ELF-1 (cell line): ENCODE measurements around the gene BRINP3.
"Not testable (repeated sequence)": the region's sequence is repeated elsewhere in the genome, so short reads cannot be mapped to it uniquely, and the experiment has no call there.

Experiments used
- DNase-seq: peaks from one replicate; pipeline ENCODE4 v3.0.0-alpha.2; 2016; ENCODE audit warnings: low read depth, low spot score

BRINP3 gene

GRCh38 chr1:190183588-190183987 is 294.1 kb downstream of the BRINP3 start:
- no peak for DNase-seq

GRCh38 chr1:190179817-190180216 is 297.8 kb downstream of the BRINP3 start:
- no peak for DNase-seq

GRCh38 chr1:190178827-190179226 is 298.8 kb downstream of the BRINP3 start:
- DNase-seq: no peak

GRCh38 chr1:190177555-190177954 is 300.1 kb downstream of the BRINP3 start:
- DNase-seq: no peak

GRCh38 chr1:190176776-190177175 is 300.9 kb downstream of the BRINP3 start:
- no peak for DNase-seq

GRCh38 chr1:190175320-190175719 is 302.3 kb downstream of the BRINP3 start:
- DNase-seq: no peak

GRCh38 chr1:190172651-190173430 is 304.8 kb downstream of the BRINP3 start:
- DNase-seq: no peak

GRCh38 chr1:190170321-190170720 is 307.3 kb downstream of the BRINP3 start:
- DNase-seq: no peak

GRCh38 chr1:190169311-190170067 is 308.2 kb downstream of the BRINP3 start:
- DNase-seq: no peak

GRCh38 chr1:190168893-190169280 is 308.8 kb downstream of the BRINP3 start:
- no peak for DNase-seq

GRCh38 chr1:190168116-190168892 is 309.4 kb downstream of the BRINP3 start:
- no peak for DNase-seq

- no peak for DNase-seq
These were observed 318.5 kb downstream of the BRINP3 start for GRCh38 chr1:190159146-190159545.

GRCh38 chr1:190154744-190155143 is 322.9 kb downstream of the BRINP3 start:
- DNase-seq: no peak

- DNase-seq: no peak
These were observed 330.0 kb downstream of the BRINP3 start for GRCh38 chr1:190147616-190148015.

GRCh38 chr1:190144650-190145049 is 333.0 kb downstream of the BRINP3 start:
- DNase-seq: no peak

- no peak for DNase-seq
These were observed 337.0 kb downstream of the BRINP3 start for GRCh38 chr1:190140644-190141043.

GRCh38 chr1:190138702-190139101 is 339.0 kb downstream of the BRINP3 start:
- DNase-seq: no peak

GRCh38 chr1:190138266-190138665 is 339.4 kb downstream of the BRINP3 start:
- DNase-seq: no peak

- no peak for DNase-seq
These were observed 348.3 kb downstream of the BRINP3 start for GRCh38 chr1:190129366-190129765.

GRCh38 chr1:190126728-190127127 is 350.9 kb downstream of the BRINP3 start:
- no peak for DNase-seq

- no peak for DNase-seq
These were observed 353.6 kb downstream of the BRINP3 start for GRCh38 chr1:190124068-190124467.

- DNase-seq: not testable (repeated sequence)
These were observed 357.1 kb downstream of the BRINP3 start for GRCh38 chr1:190120564-190120963.
